BLaER1 (cell line): ENCODE results near the gene GPRC5A.

Source experiments
- H3K27ac ChIP-seq: shearing (Covaris generic); formaldehyde crosslinking; 2 replicates; pipeline ENCODE4 v1.8.1; 2022
- H3K27me3 ChIP-seq: shearing (Covaris generic); formaldehyde crosslinking; 2 replicates; pipeline ENCODE4 v1.8.1; 2022
- H3K36me3 ChIP-seq: shearing (Covaris generic); formaldehyde crosslinking; 2 replicates; pipeline ENCODE4 v1.8.1; 2022
- H3K4me1 ChIP-seq: shearing (Covaris generic); formaldehyde crosslinking; 2 replicates; pipeline ENCODE4 v1.8.1; 2022
- H3K4me2 ChIP-seq: shearing (Covaris generic); formaldehyde crosslinking; 2 replicates; pipeline ENCODE4 v1.8.1; 2022
- H3K4me3 ChIP-seq: shearing (Covaris generic); formaldehyde crosslinking; 2 replicates; pipeline ENCODE4 v1.8.1; 2022
- H3K9ac ChIP-seq: shearing (Covaris generic); formaldehyde crosslinking; 2 replicates; pipeline ENCODE4 v1.8.1; 2022
- H3K9me3 ChIP-seq: shearing (Covaris generic); formaldehyde crosslinking; 2 replicates; pipeline ENCODE4 v1.8.1; 2022
- H4K20me1 ChIP-seq: shearing (Covaris generic); formaldehyde crosslinking; 2 replicates; pipeline ENCODE4 v1.8.1; 2022
- Cebpa-rat ChIP-seq: shearing (Covaris generic); IDR thresholded peaks from 2 replicates; pipeline ENCODE4 v1.8.1; 2022

GPRC5A gene

GRCh38 chr12:12933742-12934141 is 42.4 kb downstream of the GPRC5A start:
- no peak overlapping the region for H3K4me3 ChIP-seq
- no peaks in the 10 kb centered on the region for H3K9me3 ChIP-seq
- H3K27me3 ChIP-seq: no peaks in the 10 kb centered on the region
- TF ChIP-seq Cebpa-rat: no peak
- no peaks in the 10 kb centered on the region for H3K36me3 ChIP-seq
- no peak overlapping the region for H3K9ac ChIP-seq
- H4K20me1 ChIP-seq: no peaks in the 10 kb centered on the region
- no peaks in the 10 kb centered on the region for H3K4me1 ChIP-seq
- H3K27ac ChIP-seq: no peak overlapping the region
- H3K4me2 ChIP-seq: no peak overlapping the region

- Histone ChIP-seq H3K9ac (no peak overlapping the region), H3K27ac (no peak overlapping the region), H3K36me3 (no peaks in the 10 kb centered on the region), H3K4me2 (no peak overlapping the region), H3K4me1 (no peaks in the 10 kb centered on the region), H3K27me3 (no peaks in the 10 kb centered on the region), H3K9me3 (no peaks in the 10 kb centered on the region), H3K4me3 (no peak overlapping the region), H4K20me1 (no peaks in the 10 kb centered on the region)
- no peak for TF ChIP-seq Cebpa-rat
These were observed 43.2 kb downstream of the GPRC5A start for GRCh38 chr12:12934556-12934955.

- no peaks in the 10 kb centered on the region for H3K36me3 ChIP-seq
- no peaks in the 10 kb centered on the region for H3K4me1 ChIP-seq
- no peaks in the 10 kb centered on the region for H3K9me3 ChIP-seq
- no peak overlapping the region for H3K9ac ChIP-seq
- H3K4me2 ChIP-seq: no peak overlapping the region
- no peak overlapping the region for H3K27ac ChIP-seq
- no peaks in the 10 kb centered on the region for H3K27me3 ChIP-seq
- H3K4me3 ChIP-seq: no peak overlapping the region
- no peak for TF ChIP-seq Cebpa-rat
- H4K20me1 ChIP-seq: no peaks in the 10 kb centered on the region
These were observed 45.7 kb downstream of the GPRC5A start for GRCh38 chr12:12936983-12937491.

- no peaks in the 10 kb centered on the region for H3K9me3 ChIP-seq
- no peak overlapping the region for H3K9ac ChIP-seq
- H3K27ac ChIP-seq: no peak overlapping the region
- no peaks in the 10 kb centered on the region for H4K20me1 ChIP-seq
- no peaks in the 10 kb centered on the region for H3K27me3 ChIP-seq
- TF ChIP-seq Cebpa-rat: no peak
- H3K36me3 ChIP-seq: no peaks in the 10 kb centered on the region
- no peak overlapping the region for H3K4me3 ChIP-seq
- H3K4me1 ChIP-seq: no peaks in the 10 kb centered on the region
- no peak overlapping the region for H3K4me2 ChIP-seq
These were observed 47.2 kb downstream of the GPRC5A start for GRCh38 chr12:12938541-12938940.

DNA sequence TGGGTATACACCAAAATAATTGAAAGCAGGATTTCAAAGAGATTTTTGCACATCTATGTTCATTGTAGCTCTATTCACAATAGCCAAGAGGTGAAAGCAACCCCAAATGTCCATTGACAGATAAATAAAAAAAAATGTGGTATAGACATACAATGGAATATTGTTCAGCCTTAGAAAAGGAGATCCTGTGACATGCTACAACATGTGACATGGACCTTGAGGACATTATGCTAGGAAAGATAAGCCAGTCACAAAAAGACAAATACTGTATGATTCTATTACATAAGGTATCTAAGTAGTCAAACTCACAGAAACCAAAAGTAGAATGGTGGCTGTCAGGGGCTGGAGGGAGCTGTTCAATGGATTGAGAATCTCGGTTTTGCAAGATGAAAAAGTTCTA is 48.5 kb downstream of the GPRC5A start:
- Histone ChIP-seq H3K27me3 (no peaks in the 10 kb centered on the region), H3K27ac (no peak overlapping the region), H4K20me1 (no peaks in the 10 kb centered on the region), H3K36me3 (no peaks in the 10 kb centered on the region), H3K4me3 (no peak overlapping the region), H3K4me2 (no peak overlapping the region), H3K4me1 (no peaks in the 10 kb centered on the region), H3K9ac (no peak overlapping the region), H3K9me3 (no peaks in the 10 kb centered on the region)
- no peak for TF ChIP-seq Cebpa-rat

DNA sequence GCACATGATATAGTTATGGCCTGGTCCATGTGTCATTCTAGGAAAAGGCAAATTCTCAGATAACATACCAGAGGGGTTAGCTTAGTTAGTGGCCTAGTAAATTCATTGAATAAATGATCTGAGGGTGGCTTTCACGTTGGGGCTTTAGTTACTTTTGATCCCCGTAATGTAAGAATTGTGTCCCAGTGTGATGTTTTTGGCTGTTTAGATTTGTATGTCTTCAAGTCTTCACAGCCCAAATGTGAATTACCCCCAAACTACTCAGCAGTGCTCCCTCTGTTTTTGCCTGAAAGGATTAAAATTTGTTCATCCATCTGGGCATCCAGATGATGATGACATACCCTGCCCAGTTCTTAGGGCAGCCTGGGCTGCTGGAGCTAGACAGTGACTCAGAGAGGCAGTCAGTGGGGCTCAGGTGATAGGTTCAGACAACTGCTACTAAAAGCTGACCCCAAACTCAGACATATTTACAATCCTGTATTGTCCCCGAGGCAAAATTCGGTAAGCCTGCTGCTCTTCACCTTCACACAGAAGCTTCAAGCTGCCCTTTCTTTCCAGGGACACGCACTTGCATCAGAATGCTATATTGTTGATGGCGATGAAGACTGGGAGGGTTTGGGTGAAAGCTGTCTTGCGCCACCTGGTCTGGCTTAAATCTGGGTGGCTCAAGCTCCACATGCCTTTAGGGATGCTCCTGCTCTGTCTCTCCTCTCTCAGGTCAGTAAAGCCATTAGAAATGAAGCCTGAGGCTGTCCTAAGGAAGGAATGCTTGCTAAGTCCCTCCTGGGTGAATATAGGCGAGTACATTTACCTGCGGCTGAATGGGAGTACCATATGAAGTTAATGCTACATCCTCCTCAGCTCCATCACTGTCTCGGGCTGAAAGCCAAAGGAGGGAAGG is 50.3 kb downstream of the GPRC5A start:
- Histone ChIP-seq H3K9me3 (no peaks in the 10 kb centered on the region), H3K27ac (no peak overlapping the region), H4K20me1 (no peaks in the 10 kb centered on the region), H3K36me3 (no peaks in the 10 kb centered on the region), H3K27me3 (no peaks in the 10 kb centered on the region), H3K4me1 (no peaks in the 10 kb centered on the region), H3K4me2 (no peak overlapping the region), H3K9ac (no peak overlapping the region), H3K4me3 (no peak overlapping the region)
- no peak for TF ChIP-seq Cebpa-rat

GRCh38 chr12:12943586-12944260 is 52.4 kb downstream of the GPRC5A start:
- H3K4me1 ChIP-seq: no peaks in the 10 kb centered on the region
- H3K4me3 ChIP-seq: no peak overlapping the region
- no peaks in the 10 kb centered on the region for H4K20me1 ChIP-seq
- H3K36me3 ChIP-seq: no peaks in the 10 kb centered on the region
- no peak overlapping the region for H3K4me2 ChIP-seq
- TF ChIP-seq Cebpa-rat: no peak
- no peaks in the 10 kb centered on the region for H3K9me3 ChIP-seq
- H3K27ac ChIP-seq: no peak overlapping the region
- H3K27me3 ChIP-seq: no peaks in the 10 kb centered on the region
- no peak overlapping the region for H3K9ac ChIP-seq

DNA sequence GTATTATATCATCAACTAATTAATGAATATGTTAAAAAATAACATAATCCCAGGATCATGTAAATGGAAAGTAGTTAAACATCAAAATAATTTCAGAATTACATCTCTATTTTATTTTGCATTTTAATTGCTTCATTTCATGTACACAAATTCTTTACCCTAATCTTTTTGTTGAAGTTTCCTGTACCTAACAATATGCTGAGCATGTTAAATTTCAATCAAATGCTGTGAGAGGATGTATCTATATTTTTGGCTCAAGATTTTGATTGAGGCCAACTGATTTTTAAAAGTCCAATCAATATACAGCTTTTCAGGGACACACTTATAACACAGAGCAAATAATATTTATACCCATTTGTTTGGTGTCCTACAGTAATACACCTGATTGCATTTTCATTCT is 54.2 kb downstream of the GPRC5A start:
- no peak overlapping the region for H3K27ac ChIP-seq
- no peak for TF ChIP-seq Cebpa-rat
- H3K27me3 ChIP-seq: no peaks in the 10 kb centered on the region

GRCh38 chr12:12946686-12947355 is 55.5 kb downstream of the GPRC5A start:
- Histone ChIP-seq H3K4me2 (no peak overlapping the region), H3K27me3 (no peaks in the 10 kb centered on the region), H3K4me1 (no peaks in the 10 kb centered on the region), H3K9me3 (no peaks in the 10 kb centered on the region), H3K27ac (no peak overlapping the region), H3K36me3 (no peaks in the 10 kb centered on the region), H4K20me1 (no peaks in the 10 kb centered on the region), H3K4me3 (no peak overlapping the region), H3K9ac (no peak overlapping the region)
- no peak for TF ChIP-seq Cebpa-rat

More for the DNA sequence above, 54.2 kb downstream of the GPRC5A start:
- no peaks in the 10 kb centered on the region for H3K9me3 ChIP-seq
- H4K20me1 ChIP-seq: no peaks in the 10 kb centered on the region
- no peak overlapping the region for H3K4me3 ChIP-seq
- no peaks in the 10 kb centered on the region for H3K4me1 ChIP-seq
- no peak overlapping the region for H3K4me2 ChIP-seq
- no peaks in the 10 kb centered on the region for H3K36me3 ChIP-seq
- H3K9ac ChIP-seq: no peak overlapping the region

DNA sequence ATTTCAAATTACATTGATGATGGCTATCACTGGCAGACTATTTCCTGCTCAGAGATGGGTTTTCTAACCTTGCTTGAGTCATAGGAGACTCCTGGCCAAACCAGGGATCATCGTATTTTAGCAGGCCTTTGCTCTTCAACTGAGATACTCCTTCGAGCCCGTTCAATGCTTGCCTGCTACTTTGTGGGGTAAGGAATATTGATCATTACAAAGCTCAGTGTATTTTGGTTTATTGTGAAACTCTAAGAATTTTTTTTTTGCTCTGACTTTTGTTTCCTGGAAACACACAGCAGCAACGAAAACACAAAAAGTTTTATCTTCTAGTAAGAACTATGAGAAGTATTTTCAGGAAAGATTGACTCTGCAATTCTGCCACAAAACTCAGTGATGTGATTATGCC is 56.5 kb downstream of the GPRC5A start:
- no peaks in the 10 kb centered on the region for H3K9me3 ChIP-seq
- H4K20me1 ChIP-seq: no peaks in the 10 kb centered on the region
- no peak overlapping the region for H3K27ac ChIP-seq
- TF ChIP-seq Cebpa-rat: no peak
- H3K27me3 ChIP-seq: no peaks in the 10 kb centered on the region
- H3K4me2 ChIP-seq: no peak overlapping the region
- H3K9ac ChIP-seq: no peak overlapping the region
- no peaks in the 10 kb centered on the region for H3K36me3 ChIP-seq
- no peak overlapping the region for H3K4me3 ChIP-seq
- no peaks in the 10 kb centered on the region for H3K4me1 ChIP-seq
